Mammary microvascular endothelial cell (primary cell): ENCODE measurements around the gene EPHB4. TPM values are rescaled to one million over a fixed set of nuclear protein-coding genes. Genes with fewer than 3 reads are reported as not detected.

Experiments
- total RNA-seq: library from RNA; depleted of rRNA; stranded (reverse); fragments of >200 nt; gene quantifications from 2 replicates; pipeline ENCODE4 v1.2.3, GENCODE V29; 2015

EPHB4 gene
- 141 and 146 TPM in 2 replicates for total RNA-seq

GRCh38 chr7:100827330-100828226 lies at the start of gene EPHB4:
Gene EPHB4, minus strand, starts transcription at chr7:100827523. Its CDS starts 493 bp downstream, at chr7:100827030.

GRCh38 chr7:100874577-100875355 lies 47.4 kb upstream of the EPHB4 start, which contains the start of gene SRRT:
Gene SRRT, plus strand, starts transcription at chr7:100875103. Its CDS starts 488 bp downstream, at chr7:100875591.

GRCh38 chr7:100867040-100867775 lies 39.9 kb upstream of the EPHB4 start, which contains the start of gene TRIP6:
Gene TRIP6, plus strand, starts transcription at chr7:100867387. Its CDS starts 111 bp downstream, at chr7:100867498.

GRCh38 chr7:100852048-100852872 lies 24.9 kb upstream of the EPHB4 start, which contains the start of gene SLC12A9:
Gene SLC12A9, plus strand, starts transcription at chr7:100852713. Its CDS starts 1,485 bp downstream, at chr7:100854198.

Other genes starting within 250 kb of the EPHB4 start
- 30.4 and 38.0 TPM in 2 replicates for gene LRCH4, start 241.4 kb downstream of the EPHB4 start, total RNA-seq
- gene FBXO24, start 241.2 kb downstream of the EPHB4 start, total RNA-seq, result 1.00 TPM in 1 of 2 replicates, not detected in the other
- 1.2 and 2.3 TPM in 2 replicates for gene PCOLCE, start 225.2 kb downstream of the EPHB4 start, total RNA-seq
- 13.2 and 16.8 TPM in 2 replicates for gene MOSPD3, start 215.0 kb downstream of the EPHB4 start, total RNA-seq
- under 0.01 and 0.44 TPM in 2 replicates for gene TFR2, start 186.0 kb downstream of the EPHB4 start, total RNA-seq
- not detected in 2 replicates for gene ACTL6B, start 171.1 kb downstream of the EPHB4 start, total RNA-seq
- 266 and 289 TPM in 2 replicates for gene GNB2, start 153.8 kb downstream of the EPHB4 start, total RNA-seq
- gene GIGYF1, start 133.3 kb downstream of the EPHB4 start, total RNA-seq, result 12.0 and 14.1 TPM in 2 replicates
- gene POP7, start 121.4 kb downstream of the EPHB4 start, total RNA-seq, result 50.1 and 59.9 TPM in 2 replicates
- gene EPO, start 107.1 kb downstream of the EPHB4 start, total RNA-seq, result not detected in 2 replicates
- not detected in 2 replicates for gene ZAN, start 93.9 kb downstream of the EPHB4 start, total RNA-seq
- 22.0 and 31.9 TPM in 2 replicates for gene SLC12A9, start 25.2 kb upstream of the EPHB4 start, total RNA-seq
- gene TRIP6, start 39.9 kb upstream of the EPHB4 start, total RNA-seq, result 107 and 117 TPM in 2 replicates
- gene SRRT, start 47.6 kb upstream of the EPHB4 start, total RNA-seq, result 67.0 and 81.0 TPM in 2 replicates
- gene UFSP1, start 62.2 kb upstream of the EPHB4 start, total RNA-seq, result 2.8 and 4.8 TPM in 2 replicates
- 0.54 and 0.67 TPM in 2 replicates for gene ACHE, start 68.4 kb upstream of the EPHB4 start, total RNA-seq
- gene MUC3A, start 122.0 kb upstream of the EPHB4 start, total RNA-seq, result not detected in 2 replicates
- gene MUC12, start 142.0 kb upstream of the EPHB4 start, total RNA-seq, result not detected in 2 replicates
- gene MUC17, start 192.6 kb upstream of the EPHB4 start, total RNA-seq, result not detected in 2 replicates